K562 (cell line): ENCODE measurements around the gene MEAK7. TPM values are rescaled to one million over a fixed set of nuclear protein-coding genes. Genes with fewer than 3 reads are reported as not detected.
A peak's percentile ranks its signal among the peaks of the same experiment; 100 is the strongest.

Experiments
- ATAC-seq: fragments of 200-7000 bp; cut with Tn5 transposase; 3 replicates; pipeline ENCODE4 v1.9.1; 2020; ENCODE audit warnings: moderate library complexity
- BruUV-seq: library from RNA; stranded (reverse); fragments of 400-500 nt; replicated peaks from 2 replicates; lab custom pipeline; 2021; lab: Mats Ljungman, UMichigan
- CTCF ChIA-PET: fragments of 300-600 bp; formaldehyde crosslinking; extraction: SDS; loops from one replicate; lab custom pipeline; 2021; ENCODE audit warnings: low intra/inter-chr PET ratio; lab: Yijun Ruan, JAX
- POLR2A ChIA-PET: fragments of 300-600, 350-650 bp; sonication (Branson Sonifier 250); formaldehyde crosslinking; extraction: SDS; loops from one replicate; lab custom pipeline; 2021; ENCODE audit warnings: antibody characterized with exemption, inconsistent platforms; lab: Yijun Ruan, JAX
- DNase-seq, 4 experiments: peaks; one replicate each; pipeline versions ENCODE4 v3.0.0 to v3.0.0-alpha.2; 2011 to 2018; ENCODE audit warnings: low spot score in 3 of 4, mixed read lengths in 3 of 4; ENCODE audit errors: extremely low read depth in 1 of 4
- FAIRE-seq: peaks from 2 replicates; lab custom pipeline; 2011; peaks lifted over from hg19 to GRCh38; lab: Jason Lieb, UNC
- H2AFZ ChIP-seq: 2 replicates; pipeline ENCODE4 v1.6.0; 2011; ENCODE audit warnings: low read depth, low read length, control low read depth, inconsistent platforms
- H3K27ac ChIP-seq: fragments of 200-600 bp; 3 replicates; pipeline ENCODE4 v1.8.0; 2011; ENCODE audit warnings: low read depth, mild to moderate bottlenecking, control low read depth, inconsistent platforms, low read length, moderate library complexity, mixed read lengths; ENCODE audit errors: extremely low read depth
- H3K27me3 ChIP-seq, 2 experiments: fragments of 300-600 bp in 1 of 2; 2 replicates in 1 of 2; 3 replicates in 1 of 2; pipeline versions ENCODE4 v1.6.0 to v1.8.0; 2011; ENCODE audit warnings: inconsistent platforms in 2 of 2, low read length in 2 of 2, mild to moderate bottlenecking in 1 of 2, mixed read lengths in 1 of 2, moderate library complexity in 1 of 2; ENCODE audit not compliant: control insufficient read depth in 2 of 2, insufficient read depth in 2 of 2
- H3K36me3 ChIP-seq: fragments of 300-600 bp; 3 replicates; pipeline ENCODE4 v1.8.0; 2011; ENCODE audit warnings: mild to moderate bottlenecking, low read length, inconsistent platforms; ENCODE audit not compliant: control insufficient read depth, insufficient read depth
- H3K4me1 ChIP-seq, 2 experiments: fragments of 200-600 bp in 1 of 2; replicated peaks in 1 of 2; 2 replicates in 1 of 2; 3 replicates in 1 of 2; pipeline versions ENCODE4 v1.5.1 to v1.8.0; 2011; ENCODE audit warnings: inconsistent platforms in 2 of 2, low read length in 2 of 2, mild to moderate bottlenecking in 1 of 2, mixed read lengths in 1 of 2, moderate library complexity in 1 of 2; ENCODE audit not compliant: control insufficient read depth in 2 of 2, insufficient read depth in 2 of 2
- H3K4me2 ChIP-seq: 2 replicates; pipeline ENCODE4 v1.6.1; 2011; ENCODE audit warnings: low read length, control low read depth, inconsistent platforms, mixed read lengths; ENCODE audit not compliant: insufficient read depth
- H3K4me3 ChIP-seq: fragments of 200-600 bp; sonication (generic), shearing (Covaris generic); 2 replicates; pipeline ENCODE4 v1.5.1; 2016; ENCODE audit warnings: control low read depth, inconsistent platforms
- H3K79me2 ChIP-seq: fragments of 200-600 bp; 3 replicates; pipeline ENCODE4 v1.8.0; 2011; ENCODE audit warnings: low read length, inconsistent platforms; ENCODE audit not compliant: control insufficient read depth, insufficient read depth
- H3K9ac ChIP-seq, 2 experiments: 2 replicates each; pipeline versions ENCODE4 v1.6.0 to v1.6.1; 2011; ENCODE audit warnings: low read depth in 2 of 2, low read length in 2 of 2, control low read depth in 1 of 2, inconsistent platforms in 1 of 2, mild to moderate bottlenecking in 1 of 2, mixed read lengths in 1 of 2; ENCODE audit not compliant: insufficient read depth in 1 of 2
- H3K9me1 ChIP-seq: one replicate; pipeline ENCODE4 v1.6.0; 2011; ENCODE audit warnings: inconsistent platforms, mild to moderate bottlenecking, low read length, moderate library complexity; ENCODE audit not compliant: control insufficient read depth, insufficient read depth
- H3K9me3 ChIP-seq: replicated peaks from 2 replicates; pipeline ENCODE4 v1.5.1; 2011; ENCODE audit warnings: low read depth, low read length, inconsistent platforms; ENCODE audit not compliant: control insufficient read depth, insufficient read depth
- H4K20me1 ChIP-seq: replicated peaks from 2 replicates; pipeline ENCODE4 v1.6.1; 2011; ENCODE audit warnings: low read length, inconsistent platforms, mixed read lengths; ENCODE audit not compliant: control insufficient read depth, insufficient read depth
- FOXA1 ChIP-seq: fragments of 450-650 bp; IDR thresholded peaks from 2 replicates; pipeline ENCODE4 v1.6.1; 2016; ENCODE audit warnings: mild to moderate bottlenecking, borderline replicate concordance
- HCFC1 ChIP-seq: IDR thresholded peaks from 2 replicates; pipeline ENCODE4 v1.6.1; 2012; ENCODE audit warnings: low read depth, low read length, improper control_type of control experiment
- MAZ ChIP-seq, 2 experiments: fragments of 450-650 bp in 1 of 2; sonication (generic) in 1 of 2; formaldehyde crosslinking; IDR thresholded peaks in 1 of 2; conservative IDR thresholded peaks in 1 of 2; 2 replicates each; pipeline versions ENCODE4 v1.4.0 to v1.5.0; 2020; ENCODE audit warnings: mild to moderate bottlenecking in 1 of 2, missing genetic modification reagents in 1 of 2
- PCBP1 ChIP-seq: fragments of 200-400 bp; formaldehyde crosslinking; IDR thresholded peaks from 2 replicates; pipeline ENCODE4 v1.6.1; 2018; ENCODE audit warnings: mild to moderate bottlenecking, low read depth, low read length; ENCODE audit not compliant: poor library complexity, severe bottlenecking
- TRIM24 ChIP-seq, 2 experiments: fragments of 450-650 bp; IDR thresholded peaks; 2 replicates each; pipeline ENCODE4 v1.6.1; 2016
- ZNF263 ChIP-seq: sonication (generic); formaldehyde crosslinking; IDR thresholded peaks from 2 replicates; pipeline ENCODE4 v1.8.0; 2022; ENCODE audit warnings: mild to moderate bottlenecking, missing genetic modification reagents, borderline replicate concordance
- ZNF384 ChIP-seq: IDR thresholded peaks from 2 replicates; pipeline ENCODE4 v1.6.1; 2012; ENCODE audit warnings: low read depth, low read length, improper control_type of control experiment
- WGBS: fragments of 100-300 bp; shearing (Covaris generic); methylation state at CpG from one replicate; pipeline ENCODE4 v1.1.6; 2016; ENCODE audit warnings: low coverage, mixed read lengths; ENCODE audit not compliant: insufficient coverage; ENCODE audit errors: missing lambda C conversion rate; 5-methylcytosine and 5-hydroxymethylcytosine counted together
- in situ Hi-C: fragments of 300-500 bp; cut with MboI; formaldehyde crosslinking; loops from 4 replicates; pipeline ENCODE4 v1.15.0; 2018; ENCODE audit warnings: inconsistent platforms, mixed read lengths
- intact Hi-C: fragments of 100-400 bp; cut with micrococcal nuclease; formaldehyde crosslinking; loops from 2 replicates; pipeline ENCODE4 v1.14.2; 2022
- polyA plus RNA-seq, 8 experiments: library from polyadenylated mRNA; depleted of rRNA in 4 of 8; stranded (reverse) in 5 of 8; unstranded in 3 of 8; fragments of >200 nt; fragmentation: Nextera tagmentation in 2 of 8; fragmentation: Illumina TruSeq in 1 of 8; extraction: Ambion mirVana in 2 of 8; extraction: Trizol in 1 of 8; gene quantifications; 2 replicates each; pipeline versions ENCODE4 v1.2.1 to v1.2.3, GENCODE V29; 2011 to 2014; ENCODE audit warnings: inconsistent platforms in 1 of 8, missing spikeins in 1 of 8
- total RNA-seq, 7 experiments: library from RNA; depleted of rRNA in 6 of 7; stranded (reverse); fragments of >200 nt in 6 of 7; fragmentation: Illumina TruSeq in 2 of 7; extraction: Trizol in 2 of 7; gene quantifications; 2 replicates each; pipeline versions ENCODE4 v1.2.1 to v1.2.3, GENCODE V29; 2011 to 2021; ENCODE audit warnings: low replicate concordance in 1 of 7
- TF ChIP-seq, protein P1 (sequence below): IDR thresholded peaks from 2 replicates; pipeline ENCODE4 v1.6.1; 2014; ENCODE audit warnings: antibody characterized with exemption
- TF ChIP-seq, protein P2 (sequence below): fragments of 250-450 bp; sonication (Bioruptor Pico); IDR thresholded peaks from 2 replicates; pipeline ENCODE4 v1.9.0; 2021; ENCODE audit warnings: mild to moderate bottlenecking, inconsistent platforms

The MEAK7 gene
- total and polyA plus RNA-seq, 9 of the 15 experiments (the other 6 are each of a cell fraction or from before 2014, with no cell fraction given): 1.4 to 14.5 (median 6.3) TPM

- DNase-seq (no peak), ATAC-seq (no peak), FAIRE-seq (no peak)
- Histone ChIP-seq H3K4me3 (no peak overlapping the region), H3K27me3 (peaks cover 28 to 36% of the 10 kb centered on the region in 2 experiments), H3K4me2 (no peak overlapping the region), H3K4me1 (peaks cover 9 to 13% of the 10 kb centered on the region in 2 experiments; a peak in 4 of 5 replicates), H3K9me3 (no peaks in the 10 kb centered on the region), H4K20me1 (no peaks in the 10 kb centered on the region), H3K27ac (no peak overlapping the region), H2AFZ (no peak overlapping the region), H3K9me1 (no peaks in the 10 kb centered on the region), H3K9ac (no peak overlapping the region), H3K79me2 (no peaks in the 10 kb centered on the region), H3K36me3 (no peaks in the 10 kb centered on the region)
- intact Hi-C loops: loop anchor here (5.0 kb wide), 1 partner anchor 42 kb away; no protein-coding TSS in a partner anchor
- CTCF ChIA-PET: no interaction called here
- POLR2A ChIA-PET: interaction anchor here (0.8 to 1.2 kb wide), 4 partner anchors 11 to 14 kb away, joined by 3 read pairs; no protein-coding TSS in a partner anchor
- no TSS peak for BruUV-seq
- TF ChIP-seq MAZ (CRISPR knock-in tag; conservative IDR thresholded peaks at IDR 0.05 in 1 of 2, IDR thresholded peaks at IDR 0.05 in 1 of 2) (no peak), FOXA1 (no peak), ZNF384 (no peak)
- 39% methylated on average over 11 of the region's 11 CpGs for WGBS
- in situ Hi-C loops: no loop called here
These were observed 49.5 kb upstream of the MEAK7 start for GRCh38 chr16:84553873-84554399.

GRCh38 chr16:84552135-84552534 is 47.7 kb upstream of the MEAK7 start:
- no peak overlapping the region for H3K4me3 ChIP-seq
- 10% methylated on average over 4 of the region's 4 CpGs for WGBS
- H3K36me3 ChIP-seq: no peaks in the 10 kb centered on the region
- BruUV-seq: no TSS peak
- ATAC-seq (no peak), FAIRE-seq (no peak), DNase-seq (no peak)
- no peaks in the 10 kb centered on the region for H3K79me2 ChIP-seq
- H3K9me1 ChIP-seq: no peaks in the 10 kb centered on the region
- no peaks in the 10 kb centered on the region for H3K9me3 ChIP-seq
- intact Hi-C loops (loop anchor here (5.0 kb wide), 1 partner anchor 40 kb away; no protein-coding TSS in a partner anchor), in situ Hi-C loops (no loop called here)
- POLR2A ChIA-PET: interaction anchor here (0.6 to 2.0 kb wide), 7 partner anchors 9 to 73 kb away, joined by 3 to 10 read pairs (median 5); no protein-coding TSS in a partner anchor
- no peaks in the 10 kb centered on the region for H4K20me1 ChIP-seq
- no peak overlapping the region for H3K4me2 ChIP-seq
- peaks cover 13 to 25% of the 10 kb centered on the region in 2 experiments for H3K4me1 ChIP-seq
- no peak overlapping the region for H2AFZ ChIP-seq
- CTCF ChIA-PET: no interaction called here
- 0 out of 4 replicates have a peak overlapping the region, but pooled peaks of 1 of the 2 experiments have one; percentile 30 for H3K9ac ChIP-seq
- H3K27ac ChIP-seq: no peak overlapping the region
- peaks cover 19 to 29% of the 10 kb centered on the region in 2 experiments for H3K27me3 ChIP-seq
- TF ChIP-seq PCBP1 (no peak), ZNF263 (CRISPR knock-in tag) (no peak), HCFC1 (no peak), TRIM24 (IDR thresholded peaks at IDR 0.05) (no peak)
- TF ChIP-seq, protein P1, sequence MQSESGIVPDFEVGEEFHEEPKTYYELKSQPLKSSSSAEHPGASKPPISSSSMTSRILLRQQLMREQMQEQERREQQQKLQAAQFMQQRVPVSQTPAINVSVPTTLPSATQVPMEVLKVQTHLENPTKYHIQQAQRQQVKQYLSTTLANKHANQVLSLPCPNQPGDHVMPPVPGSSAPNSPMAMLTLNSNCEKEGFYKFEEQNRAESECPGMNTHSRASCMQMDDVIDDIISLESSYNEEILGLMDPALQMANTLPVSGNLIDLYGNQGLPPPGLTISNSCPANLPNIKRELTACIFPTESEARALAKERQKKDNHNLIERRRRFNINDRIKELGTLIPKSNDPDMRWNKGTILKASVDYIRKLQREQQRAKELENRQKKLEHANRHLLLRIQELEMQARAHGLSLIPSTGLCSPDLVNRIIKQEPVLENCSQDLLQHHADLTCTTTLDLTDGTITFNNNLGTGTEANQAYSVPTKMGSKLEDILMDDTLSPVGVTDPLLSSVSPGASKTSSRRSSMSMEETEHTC: no peak
- TF ChIP-seq, protein P2, sequence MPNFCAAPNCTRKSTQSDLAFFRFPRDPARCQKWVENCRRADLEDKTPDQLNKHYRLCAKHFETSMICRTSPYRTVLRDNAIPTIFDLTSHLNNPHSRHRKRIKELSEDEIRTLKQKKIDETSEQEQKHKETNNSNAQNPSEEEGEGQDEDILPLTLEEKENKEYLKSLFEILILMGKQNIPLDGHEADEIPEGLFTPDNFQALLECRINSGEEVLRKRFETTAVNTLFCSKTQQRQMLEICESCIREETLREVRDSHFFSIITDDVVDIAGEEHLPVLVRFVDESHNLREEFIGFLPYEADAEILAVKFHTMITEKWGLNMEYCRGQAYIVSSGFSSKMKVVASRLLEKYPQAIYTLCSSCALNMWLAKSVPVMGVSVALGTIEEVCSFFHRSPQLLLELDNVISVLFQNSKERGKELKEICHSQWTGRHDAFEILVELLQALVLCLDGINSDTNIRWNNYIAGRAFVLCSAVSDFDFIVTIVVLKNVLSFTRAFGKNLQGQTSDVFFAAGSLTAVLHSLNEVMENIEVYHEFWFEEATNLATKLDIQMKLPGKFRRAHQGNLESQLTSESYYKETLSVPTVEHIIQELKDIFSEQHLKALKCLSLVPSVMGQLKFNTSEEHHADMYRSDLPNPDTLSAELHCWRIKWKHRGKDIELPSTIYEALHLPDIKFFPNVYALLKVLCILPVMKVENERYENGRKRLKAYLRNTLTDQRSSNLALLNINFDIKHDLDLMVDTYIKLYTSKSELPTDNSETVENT: no peak
